H9 (cell line): ENCODE results near the gene FARS2. TPM values are rescaled to one million over a fixed set of nuclear protein-coding genes. Genes with fewer than 3 reads are reported as not detected.

Experiments used
- DNase-seq: peaks from one replicate; pipeline ENCODE4 v3.0.0-alpha.2; 2017
- H2AFZ ChIP-seq: one replicate; pipeline ENCODE4 v1.6.1; 2013; ENCODE audit warnings: mild to moderate bottlenecking, low read length, control low read depth, moderate library complexity
- H2AK5ac ChIP-seq: 2 replicates; pipeline ENCODE4 v1.6.1; 2013; ENCODE audit warnings: low read length, control low read depth, mixed read lengths; ENCODE audit not compliant: insufficient read length
- H2BK120ac ChIP-seq: one replicate; pipeline ENCODE4 v1.6.1; 2013; ENCODE audit warnings: low read depth, mild to moderate bottlenecking, low read length, control low read depth, inconsistent platforms; ENCODE audit not compliant: poor library complexity, severe bottlenecking
- H2BK12ac ChIP-seq: 2 replicates; pipeline ENCODE4 v1.6.1; 2013; ENCODE audit warnings: low read length, control low read depth, mixed read lengths, low read depth; ENCODE audit not compliant: insufficient read length
- H2BK15ac ChIP-seq: 2 replicates; pipeline ENCODE4 v1.6.1; 2013; ENCODE audit warnings: low read depth, low read length, control low read depth
- H2BK20ac ChIP-seq: one replicate; pipeline ENCODE4 v1.6.1; 2013; ENCODE audit warnings: low read depth, mild to moderate bottlenecking, low read length, control low read depth, inconsistent platforms; ENCODE audit not compliant: poor library complexity, severe bottlenecking
- H2BK5ac ChIP-seq: 2 replicates; pipeline ENCODE4 v1.6.1; 2013; ENCODE audit warnings: low read length, control low read depth, mixed read lengths; ENCODE audit not compliant: insufficient read length
- H3K14ac ChIP-seq: 2 replicates; pipeline ENCODE4 v1.6.1; 2013; ENCODE audit warnings: low read length, control low read depth; ENCODE audit not compliant: insufficient read depth
- H3K18ac ChIP-seq: 2 replicates; pipeline ENCODE4 v1.6.1; 2013; ENCODE audit warnings: low read depth, mild to moderate bottlenecking, mixed read lengths, low read length, control low read depth; ENCODE audit not compliant: insufficient read length
- H3K23ac ChIP-seq: 2 replicates; pipeline ENCODE4 v1.6.1; 2013; ENCODE audit warnings: low read length, control low read depth, mixed read lengths, low read depth; ENCODE audit not compliant: insufficient read length
- H3K23me2 ChIP-seq: 2 replicates; pipeline ENCODE4 v1.6.1; 2013; ENCODE audit warnings: low read depth, mild to moderate bottlenecking, mixed read lengths, low read length, control low read depth; ENCODE audit not compliant: insufficient read length, poor library complexity, severe bottlenecking
- H3K27ac ChIP-seq: 2 replicates; pipeline ENCODE4 v1.5.1; 2013; ENCODE audit warnings: low read length, control low read depth, mixed read lengths, low read depth; ENCODE audit not compliant: insufficient read length
- H3K27me3 ChIP-seq: 2 replicates; pipeline ENCODE4 v1.6.1; 2013; ENCODE audit warnings: low read length, control low read depth, inconsistent platforms; ENCODE audit not compliant: insufficient read depth
- H3K4ac ChIP-seq: 2 replicates; pipeline ENCODE4 v1.6.1; 2013; ENCODE audit warnings: low read depth, mild to moderate bottlenecking, control low read depth, inconsistent platforms, low read length, moderate library complexity
- H3K4me1 ChIP-seq: 2 replicates; pipeline ENCODE4 v1.6.1; 2013; ENCODE audit warnings: low read length, control low read depth, inconsistent platforms; ENCODE audit not compliant: insufficient read depth
- H3K4me2 ChIP-seq: 2 replicates; pipeline ENCODE4 v1.6.1; 2013; ENCODE audit warnings: low read length, control low read depth, mixed read lengths; ENCODE audit not compliant: insufficient read length, insufficient read depth
- H3K56ac ChIP-seq: 2 replicates; pipeline ENCODE4 v1.6.1; 2013; ENCODE audit warnings: low read depth, mild to moderate bottlenecking, mixed read lengths, low read length, control low read depth; ENCODE audit not compliant: insufficient read length
- H3K79me1 ChIP-seq: 2 replicates; pipeline ENCODE4 v1.6.1; 2013; ENCODE audit warnings: low read depth, mild to moderate bottlenecking, moderate library complexity, low read length, control low read depth, inconsistent platforms; ENCODE audit not compliant: insufficient read depth, poor library complexity, severe bottlenecking
- H3K79me2 ChIP-seq: 2 replicates; pipeline ENCODE4 v1.6.1; 2013; ENCODE audit warnings: low read length, control low read depth, inconsistent platforms; ENCODE audit not compliant: insufficient read depth
- H3K9ac ChIP-seq: 2 replicates; pipeline ENCODE4 v1.6.1; 2013; ENCODE audit warnings: low read length, control low read depth, mixed read lengths; ENCODE audit not compliant: insufficient read length; ENCODE audit errors: extremely low read depth
- H3K9me3 ChIP-seq: one replicate; pipeline ENCODE4 v1.6.1; 2013; ENCODE audit warnings: low read depth, low read length, inconsistent platforms; ENCODE audit not compliant: control insufficient read depth
- H3T11ph ChIP-seq: one replicate; pipeline ENCODE4 v1.6.1; 2013; ENCODE audit warnings: mild to moderate bottlenecking, low read length, control low read depth, inconsistent platforms
- H4K20me1 ChIP-seq: one replicate; pipeline ENCODE4 v1.6.1; 2013; ENCODE audit not compliant: control insufficient read depth, insufficient read length, insufficient read depth
- H4K5ac ChIP-seq: 2 replicates; pipeline ENCODE4 v1.6.1; 2013; ENCODE audit warnings: low read depth, mild to moderate bottlenecking, mixed read lengths, low read length, control low read depth; ENCODE audit not compliant: insufficient read length
- H4K8ac ChIP-seq: replicated peaks from 2 replicates; pipeline ENCODE4 v1.6.1; 2013; ENCODE audit warnings: low read length, control low read depth, mixed read lengths, low read depth; ENCODE audit not compliant: insufficient read length
- H4K91ac ChIP-seq: 2 replicates; pipeline ENCODE4 v1.6.1; 2013; ENCODE audit warnings: low read depth, mild to moderate bottlenecking, moderate library complexity, mixed read lengths, low read length, control low read depth; ENCODE audit not compliant: insufficient read length
- H3K27ac Mint-ChIP-seq, 3 experiments: 2 replicates in 2 of 3; 3 replicates in 1 of 3; pipeline ENCODE4 v1.8.0; 2020 to 2021; ENCODE audit warnings: mixed read lengths in 3 of 3, mild to moderate bottlenecking in 1 of 3, moderate library complexity in 1 of 3
- H3K27me3 Mint-ChIP-seq: 2 replicates; pipeline ENCODE4 v1.8.0; 2021; ENCODE audit warnings: low read depth, mild to moderate bottlenecking, moderate library complexity, mixed read lengths
- H3K36me3 Mint-ChIP-seq, 3 experiments: 2 replicates in 2 of 3; 3 replicates in 1 of 3; pipeline ENCODE4 v1.8.0; 2020 to 2021; ENCODE audit warnings: low read depth in 3 of 3, mixed read lengths in 3 of 3; ENCODE audit not compliant: insufficient read depth in 1 of 3
- H3K4me1 Mint-ChIP-seq, 2 experiments: 2 replicates each; pipeline ENCODE4 v1.8.0; 2020; ENCODE audit warnings: mixed read lengths in 2 of 2
- H3K4me3 Mint-ChIP-seq, 2 experiments: 2 replicates in 1 of 2; 3 replicates in 1 of 2; pipeline ENCODE4 v1.8.0; 2020 to 2021; ENCODE audit warnings: mild to moderate bottlenecking in 2 of 2, mixed read lengths in 2 of 2, moderate library complexity in 1 of 2
- H3K9me3 Mint-ChIP-seq, 2 experiments: 2 replicates in 1 of 2; 3 replicates in 1 of 2; pipeline ENCODE4 v1.8.0; 2020; ENCODE audit warnings: mild to moderate bottlenecking in 2 of 2, mixed read lengths in 2 of 2, moderate library complexity in 1 of 2
- CTCF ChIP-seq: fragments of 200-600 bp; sonication (generic); conservative IDR thresholded peaks from 3 replicates; pipeline ENCODE4 v1.8.0; 2021; ENCODE audit warnings: antibody characterized with exemption, mild to moderate bottlenecking
- WGBS: extraction: QIAGEN DNeasy Blood & Tissue Kit; methylation state at CpG from one replicate; pipeline ENCODE4 v1.1.7; 2013; ENCODE audit warnings: missing lambda C conversion rate, low lambda C conversion rate, mixed read lengths; ENCODE audit not compliant: insufficient read length; ENCODE audit errors: extremely low coverage; 5-methylcytosine and 5-hydroxymethylcytosine counted together
- total RNA-seq: library from RNA; stranded (reverse); gene quantifications from 2 replicates; pipeline ENCODE4 v1.2.1, GENCODE V29; 2021

The FARS2 gene
- total RNA-seq, 1 experiment from 2014 or later, result 8.5 TPM

DNA sequence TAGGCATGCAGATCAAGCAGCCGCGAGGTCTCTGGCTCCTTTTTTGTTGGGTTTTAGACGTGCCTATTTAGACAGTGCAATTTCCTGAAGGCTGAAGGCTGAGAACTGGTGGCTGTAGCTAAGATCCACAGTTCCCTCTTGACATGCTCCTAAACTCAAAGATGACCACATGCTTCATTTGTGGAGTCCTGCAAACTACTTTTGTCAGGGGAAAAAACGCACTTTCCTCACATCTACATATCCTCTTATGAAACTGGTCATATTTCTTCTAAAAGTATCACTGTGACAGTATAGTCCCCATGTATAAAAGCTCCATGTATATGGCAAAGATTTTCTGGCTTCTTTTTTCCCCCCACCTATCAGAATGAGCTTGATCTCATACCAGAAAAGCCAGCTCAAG is 31.2 kb upstream of the FARS2 start:
- WGBS, result no CpG with 5 or more reads among the region's 4 CpGs
- Histone ChIP-seq H3K18ac (no peak overlapping the region), H2BK12ac (no peak overlapping the region), H2BK5ac (no peak overlapping the region), H4K91ac (no peak overlapping the region), H3K23ac (no peak overlapping the region), H3K4me1 (peaks cover 3% of the 10 kb centered on the region; the same call in 1 of the 2 replicates), H3K79me2 (no peaks in the 10 kb centered on the region), H4K8ac (no peak overlapping the region), H2BK15ac (no peak overlapping the region), H3K9me3 (no peaks in the 10 kb centered on the region), H2BK120ac (no peak overlapping the region), H4K5ac (no peak overlapping the region), H3K23me2 (no peaks in the 10 kb centered on the region), H2AFZ (no peak overlapping the region), H3T11ph (no peak overlapping the region), H2BK20ac (no peak overlapping the region), H4K20me1 (no peaks in the 10 kb centered on the region), H3K79me1 (peaks cover 3% of the 10 kb centered on the region), H3K4ac (no peak overlapping the region), H3K14ac (no peak overlapping the region), H3K4me2 (no peak overlapping the region), H3K56ac (no peak overlapping the region), H2AK5ac (no peak overlapping the region), H3K27ac (no peak overlapping the region), H3K27me3 (no peaks in the 10 kb centered on the region), H3K9ac (no peak overlapping the region)
- Mint-ChIP-seq H3K9me3 (no peaks in the 10 kb centered on the region), H3K27ac (no peak overlapping the region), H3K4me1 (peaks cover 21 to 25% of the 10 kb centered on the region in 2 experiments), H3K27me3 (no peaks in the 10 kb centered on the region), H3K36me3 (no peaks in the 10 kb centered on the region; a peak in 1 of 7 replicates), H3K4me3 (no peak overlapping the region)
- TF ChIP-seq CTCF, result no peak
- no peak for DNase-seq
